H1 (cell line): ENCODE data around the gene TEX22. TPM values are rescaled to one million over a fixed set of nuclear protein-coding genes. Genes with fewer than 3 reads are reported as not detected.

Source experiments
- CTCF ChIA-PET: fragments of 300-600 bp; sonication (Branson Sonifier 250); formaldehyde crosslinking; loops from one replicate; lab custom pipeline; 2021; ENCODE audit not compliant: partially characterized antibody; lab: Charles Lee
- POLR2A ChIA-PET: fragments of 300-600 bp; sonication (Branson Sonifier 250); formaldehyde crosslinking; loops from one replicate; lab custom pipeline; 2021; ENCODE audit warnings: inconsistent platforms; ENCODE audit not compliant: partially characterized antibody; lab: Charles Lee
- DNase-seq, 2 experiments: peaks; one replicate each; pipeline versions ENCODE4 v3.0.0 to v3.0.0-alpha.2; 2010 to 2022; ENCODE audit warnings: low spot score in 2 of 2, low read depth in 1 of 2, mixed read lengths in 1 of 2
- FAIRE-seq: peaks from 2 replicates; lab custom pipeline; 2011; peaks lifted over from hg19 to GRCh38; lab: Jason Lieb, UNC
- H2AFZ ChIP-seq: 2 replicates; pipeline ENCODE4 v1.8.1; 2012; ENCODE audit warnings: low read length, inconsistent platforms
- H2AK5ac ChIP-seq: 2 replicates; pipeline ENCODE4 v1.6.1; 2013; ENCODE audit warnings: low read depth, low read length
- H2BK120ac ChIP-seq: replicated peaks from 2 replicates; pipeline ENCODE3; 2013; ENCODE audit warnings: low read depth, low read length, inconsistent platforms
- H2BK12ac ChIP-seq: 2 replicates; pipeline ENCODE4 v1.6.1; 2013; ENCODE audit warnings: low read depth, low read length
- H2BK15ac ChIP-seq: 2 replicates; pipeline ENCODE4 v1.6.1; 2013; ENCODE audit warnings: low read length
- H2BK20ac ChIP-seq: 2 replicates; pipeline ENCODE4 v1.6.1; 2013; ENCODE audit warnings: low read length
- H2BK5ac ChIP-seq: 2 replicates; pipeline ENCODE4 v1.6.1; 2013; ENCODE audit warnings: low read depth, low read length
- H3K14ac ChIP-seq: 2 replicates; pipeline ENCODE4 v1.6.1; 2013; ENCODE audit warnings: inconsistent platforms; ENCODE audit not compliant: insufficient read length
- H3K18ac ChIP-seq: 2 replicates; pipeline ENCODE4 v1.6.1; 2013; ENCODE audit warnings: low read length; ENCODE audit errors: extremely low read depth
- H3K23ac ChIP-seq: 2 replicates; pipeline ENCODE4 v1.6.1; 2013; ENCODE audit warnings: inconsistent platforms; ENCODE audit not compliant: insufficient read length
- H3K23me2 ChIP-seq: 2 replicates; pipeline ENCODE4 v1.6.1; 2013; ENCODE audit warnings: low read depth, low read length
- H3K27ac ChIP-seq: 2 replicates; pipeline ENCODE4 v1.6.1; 2011; ENCODE audit warnings: low read depth, low read length, inconsistent platforms
- H3K27me3 ChIP-seq, 4 experiments: replicated peaks in 1 of 4; 1 replicate in 1 of 4; 2 replicates in 3 of 4; pipeline versions ENCODE4 v1.6.1 to v1.8.1; 2011 to 2013; ENCODE audit warnings: low read length in 3 of 4, mild to moderate bottlenecking in 3 of 4, inconsistent platforms in 2 of 4, mixed read lengths in 2 of 4, moderate library complexity in 1 of 4; ENCODE audit not compliant: control insufficient read depth in 3 of 4, insufficient read depth in 3 of 4; ENCODE audit errors: extremely low read depth in 1 of 4
- H3K36me3 ChIP-seq, 4 experiments: 2 replicates each; pipeline versions ENCODE4 v1.6.1 to v1.8.1; 2011 to 2013; ENCODE audit warnings: mild to moderate bottlenecking in 4 of 4, low read length in 3 of 4, moderate library complexity in 2 of 4, control low read depth in 1 of 4, inconsistent platforms in 1 of 4; ENCODE audit not compliant: insufficient read depth in 4 of 4, control insufficient read depth in 2 of 4
- H3K4ac ChIP-seq: replicated peaks from 2 replicates; pipeline ENCODE3; 2013; ENCODE audit warnings: low read length, low read depth, mixed read lengths, inconsistent platforms; ENCODE audit not compliant: insufficient read length
- H3K4me1 ChIP-seq, 4 experiments: replicated peaks in 1 of 4; 1 replicate in 1 of 4; 2 replicates in 3 of 4; pipeline versions ENCODE4 v1.6.1 to v1.8.1; 2011 to 2013; ENCODE audit warnings: low read length in 3 of 4, inconsistent platforms in 2 of 4, mixed read lengths in 1 of 4; ENCODE audit not compliant: insufficient read depth in 4 of 4, control insufficient read depth in 3 of 4
- H3K4me2 ChIP-seq, 2 experiments: 2 replicates each; pipeline versions ENCODE4 v1.6.1 to v1.8.1; 2011 to 2013; ENCODE audit warnings: low read depth in 2 of 2, low read length in 2 of 2, control low read depth in 1 of 2, inconsistent platforms in 1 of 2, mild to moderate bottlenecking in 1 of 2; ENCODE audit not compliant: insufficient read depth in 1 of 2
- H3K4me3 ChIP-seq, 4 experiments: fragments of 200-600, 300-600 bp in 1 of 4; sonication (generic), shearing (Covaris generic), sonication (Bioruptor Twin) in 1 of 4; 2 replicates each; pipeline versions ENCODE4 v1.5.1 to v1.8.1; 2011 to 2016; ENCODE audit warnings: low read length in 4 of 4, low read depth in 3 of 4, control low read depth in 2 of 4, inconsistent platforms in 2 of 4, mild to moderate bottlenecking in 2 of 4, mixed read lengths in 1 of 4, moderate library complexity in 1 of 4; ENCODE audit not compliant: insufficient read depth in 2 of 4; ENCODE audit errors: extremely low read depth in 1 of 4
- H3K56ac ChIP-seq: replicated peaks from 2 replicates; pipeline ENCODE3; 2013; ENCODE audit warnings: low read depth, mild to moderate bottlenecking, mixed read lengths, low read length, inconsistent platforms; ENCODE audit not compliant: insufficient read length
- H3K79me1 ChIP-seq: 2 replicates; pipeline ENCODE4 v1.6.1; 2013; ENCODE audit warnings: low read depth, low read length, control low read depth
- H3K79me2 ChIP-seq, 2 experiments: 2 replicates each; pipeline versions ENCODE4 v1.6.1 to v1.8.1; 2012 to 2013; ENCODE audit warnings: low read length in 2 of 2, mild to moderate bottlenecking in 2 of 2, inconsistent platforms in 1 of 2; ENCODE audit not compliant: insufficient read depth in 2 of 2, control insufficient read depth in 1 of 2
- H3K9ac ChIP-seq, 4 experiments: replicated peaks in 1 of 4; 1 replicate in 1 of 4; 2 replicates in 3 of 4; pipeline versions ENCODE4 v1.6.1 to v1.8.1; 2011 to 2013; ENCODE audit warnings: low read depth in 3 of 4, low read length in 3 of 4, control low read depth in 2 of 4, mild to moderate bottlenecking in 2 of 4, moderate library complexity in 2 of 4, inconsistent platforms in 1 of 4; ENCODE audit errors: extremely low read depth in 1 of 4
- H3K9me3 ChIP-seq, 2 experiments: 2 replicates each; pipeline versions ENCODE4 v1.6.1 to v1.8.1; 2012 to 2013; ENCODE audit warnings: mild to moderate bottlenecking in 2 of 2, moderate library complexity in 2 of 2, control low read depth in 1 of 2, inconsistent platforms in 1 of 2, low read depth in 1 of 2, low read length in 1 of 2, mixed read lengths in 1 of 2; ENCODE audit not compliant: insufficient read depth in 2 of 2
- H4K20me1 ChIP-seq, 2 experiments: replicated peaks in 1 of 2; 2 replicates each; pipeline versions ENCODE3 to v1.8.1; 2011 to 2013; ENCODE audit warnings: inconsistent platforms in 2 of 2, low read length in 2 of 2, mild to moderate bottlenecking in 1 of 2; ENCODE audit not compliant: insufficient read depth in 2 of 2, control insufficient read depth in 1 of 2
- H4K5ac ChIP-seq: 2 replicates; pipeline ENCODE4 v1.6.1; 2013; ENCODE audit warnings: low read length, low read depth, mixed read lengths, inconsistent platforms; ENCODE audit not compliant: insufficient read length
- H4K8ac ChIP-seq: 2 replicates; pipeline ENCODE4 v1.8.0; 2013; ENCODE audit warnings: mild to moderate bottlenecking, moderate library complexity, low read length, inconsistent platforms; ENCODE audit not compliant: insufficient read depth; ENCODE audit errors: extremely low read depth
- H4K91ac ChIP-seq: replicated peaks from 2 replicates; pipeline ENCODE3; 2013; ENCODE audit warnings: low read length, mixed read lengths, inconsistent platforms; ENCODE audit not compliant: insufficient read length
- ASH2L ChIP-seq: fragments of 200-600, 300-600 bp; sonication (generic); IDR thresholded peaks from one replicate; pipeline ENCODE4 v1.7.1; 2017; ENCODE audit warnings: low read length
- BCL11A ChIP-seq, 2 experiments: IDR thresholded peaks; one replicate each; pipeline ENCODE4 v1.6.1; 2011; ENCODE audit warnings: low read depth in 2 of 2, low read length in 2 of 2, mild to moderate bottlenecking in 2 of 2
- CEBPB ChIP-seq: IDR thresholded peaks from 2 replicates; pipeline ENCODE4 v1.6.1; 2012; ENCODE audit warnings: low read depth, low read length
- E2F6 ChIP-seq: IDR thresholded peaks from 2 replicates; pipeline ENCODE4 v1.6.1; 2012; ENCODE audit warnings: inconsistent platforms
- GTF2F1 ChIP-seq: IDR thresholded peaks from 2 replicates; pipeline ENCODE4 v1.6.1; 2012; ENCODE audit warnings: low read depth, low read length, improper control_type of control experiment, borderline replicate concordance
- NANOG ChIP-seq: IDR thresholded peaks from 2 replicates; pipeline ENCODE4 v1.6.1; 2011; ENCODE audit warnings: low read length, low read depth, mild to moderate bottlenecking, inconsistent platforms; ENCODE audit not compliant: insufficient read depth, poor library complexity, severe bottlenecking
- RAD21 ChIP-seq, 2 experiments: IDR thresholded peaks in 1 of 2; conservative IDR thresholded peaks in 1 of 2; 2 replicates each; pipeline ENCODE4 v1.6.1; 2011; ENCODE audit warnings: low read depth in 2 of 2, low read length in 2 of 2, improper control_type of control experiment in 1 of 2, inconsistent platforms in 1 of 2, mild to moderate bottlenecking in 1 of 2, moderate library complexity in 1 of 2
- RFX5 ChIP-seq: IDR thresholded peaks from 2 replicates; pipeline ENCODE4 v1.6.1; 2011; ENCODE audit warnings: low read depth, low read length, improper control_type of control experiment, borderline replicate concordance
- RXRA ChIP-seq: IDR thresholded peaks from 2 replicates; pipeline ENCODE4 v1.6.1; 2011; ENCODE audit warnings: low read depth, mild to moderate bottlenecking, low read length, moderate library complexity; ENCODE audit not compliant: insufficient read depth
- SAP30 ChIP-seq: fragments of 300-600 bp; sonication (generic); IDR thresholded peaks from 2 replicates; pipeline ENCODE4 v1.7.1; 2012; ENCODE audit warnings: low read length, moderate library complexity, mild to moderate bottlenecking, inconsistent platforms; ENCODE audit not compliant: insufficient read depth, insufficient replicate concordance
- SP2 ChIP-seq: IDR thresholded peaks from 2 replicates; pipeline ENCODE4 v1.6.1; 2012; ENCODE audit warnings: mild to moderate bottlenecking, low read length, inconsistent platforms
- TBP ChIP-seq: IDR thresholded peaks from 2 replicates; pipeline ENCODE4 v1.6.1; 2011; ENCODE audit warnings: low read depth, low read length, improper control_type of control experiment
- TEAD4 ChIP-seq: IDR thresholded peaks from 2 replicates; pipeline ENCODE4 v1.6.1; 2012; ENCODE audit warnings: low read depth, low read length, inconsistent platforms, mixed read lengths
- YY1 ChIP-seq: IDR thresholded peaks from 2 replicates; pipeline ENCODE4 v1.6.1; 2011; ENCODE audit warnings: low read depth, mild to moderate bottlenecking, low read length
- WGBS, 2 experiments: shearing (Covaris generic) in 1 of 2; methylation state at CpG; one replicate each; pipeline versions ENCODE4 v1.1.6 to v1.1.7; 2013 to 2015; ENCODE audit warnings: low lambda C conversion rate in 2 of 2, mixed read lengths in 2 of 2, inconsistent platforms in 1 of 2, low coverage in 1 of 2, missing lambda C conversion rate in 1 of 2; ENCODE audit not compliant: insufficient replicate concordance in 2 of 2, insufficient coverage in 1 of 2, insufficient read length in 1 of 2; ENCODE audit errors: extremely low coverage in 1 of 2, missing lambda C conversion rate in 1 of 2; 5-methylcytosine and 5-hydroxymethylcytosine counted together
- polyA plus RNA-seq, 7 experiments: library from polyadenylated mRNA; depleted of rRNA in 3 of 7; stranded (reverse) in 5 of 7; unstranded in 2 of 7; fragments of >200 nt in 5 of 7; fragments of 200-250 nt in 2 of 7; gene quantifications; 1 replicate in 5 of 7; 2 replicates in 1 of 7; 4 replicates in 1 of 7; pipeline versions ENCODE4 v1.2.1 to v1.2.3, GENCODE V29; 2011 to 2013; ENCODE audit warnings: missing spikeins in 2 of 7, mixed read lengths in 2 of 7
- total RNA-seq: library from RNA; stranded (reverse); fragmentation: NEBNext Ultra II Directional; extraction: Animal tissue kit (Norgen Biotek cat#: 25700); gene quantifications from 2 replicates; pipeline ENCODE4 v1.2.1, GENCODE V29; 2021

Gene TEX22
- total and polyA plus RNA-seq, 2 of the 8 experiments (the other 6 are each of a cell fraction or from before 2014, with no cell fraction given), result 0.24 to 0.39 TPM

- no peak for FAIRE-seq
- no peaks in the 10 kb centered on the region for H3K4me1 ChIP-seq
- no peak overlapping the region for H3K4me2 ChIP-seq
- no peak overlapping the region for H4K91ac ChIP-seq
- 96% methylated on average over 18 of the region's 28 CpGs; no CpG with 5 or more reads in 1 of the 2 experiments for WGBS, 2 experiments
- H3K14ac ChIP-seq, result no peak overlapping the region
- no peak overlapping the region for H2BK15ac ChIP-seq
- H2BK12ac ChIP-seq, result no peak overlapping the region
- no peak overlapping the region for H3K18ac ChIP-seq
- H3K27me3 ChIP-seq, result no peaks in the 10 kb centered on the region; a peak in 1 of 7 replicates
- H3K36me3 ChIP-seq, result peaks cover 0 to 4% (median 0%) of the 10 kb centered on the region in 4 experiments; a peak in 1 of 8 replicates
- no peaks in the 10 kb centered on the region for H3K23me2 ChIP-seq
- peaks cover 2 to 3% of the 10 kb centered on the region in 2 experiments for H4K20me1 ChIP-seq
- CTCF ChIA-PET, result interaction anchor here (1.3 to 4.7 kb wide), 11 partner anchors 10 to 174 kb away, joined by 4 to 24 read pairs (median 7); no protein-coding TSS in a partner anchor
- DNase-seq, result no peak
- H3K27ac ChIP-seq, result no peak overlapping the region
- no peak overlapping the region for H2AFZ ChIP-seq
- H2BK20ac ChIP-seq, result no peak overlapping the region
- no peak overlapping the region for H2BK120ac ChIP-seq
- no peak overlapping the region for H3K9ac ChIP-seq
- no peak overlapping the region for H3K4me3 ChIP-seq
- H3K56ac ChIP-seq, result no peak overlapping the region
- H3K79me1 ChIP-seq, result no peaks in the 10 kb centered on the region
- H3K23ac ChIP-seq, result no peak overlapping the region
- no peak overlapping the region for H2AK5ac ChIP-seq
- no peak overlapping the region for H3K4ac ChIP-seq
- H3K79me2 ChIP-seq, result no peaks in the 10 kb centered on the region
- no peak overlapping the region for H4K8ac ChIP-seq
- H3K9me3 ChIP-seq, result peaks cover 0 to 4% of the 10 kb centered on the region in 2 experiments; a peak in 1 of 4 replicates
- no peak overlapping the region for H4K5ac ChIP-seq
- H2BK5ac ChIP-seq, result no peak overlapping the region
- POLR2A ChIA-PET, result no interaction called here
- TF ChIP-seq SAP30, result no peak
- no peak for TF ChIP-seq NANOG
- TF ChIP-seq RFX5, result no peak
- no peak for TF ChIP-seq BCL11A (IDR thresholded peaks at IDR 0.05; ENCODE audit: low read depth in 2 of 2, low read length in 2 of 2)
- no peak for TF ChIP-seq RXRA
- no peak for TF ChIP-seq GTF2F1
- no peak for TF ChIP-seq ASH2L
- TF ChIP-seq TBP, result no peak
- no peak for TF ChIP-seq RAD21 (IDR thresholded peaks at IDR 0.05 in 1 of 2, conservative IDR thresholded peaks at IDR 0.05 in 1 of 2; ENCODE audit: low read depth in 2 of 2, low read length in 2 of 2)
- TF ChIP-seq E2F6, result no peak
- no peak for TF ChIP-seq YY1
- no peak for TF ChIP-seq TEAD4
- TF ChIP-seq SP2, result no peak
- no peak for TF ChIP-seq CEBPB
Measured at GRCh38 chr14:105369653-105370040, 28.7 kb upstream of the TEX22 start.
